Neural progenitor cell (in vitro differentiated cells): ENCODE results near the gene AMACR. TPM values are rescaled to one million over a fixed set of nuclear protein-coding genes. Genes with fewer than 3 reads are reported as not detected.

Source experiments
- DNase-seq: peaks from one replicate; pipeline ENCODE4 v3.0.0-alpha.2; 2016; ENCODE audit warnings: low spot score
- H2AFZ ChIP-seq: fragments of 200-600 bp; sonication (generic); replicated peaks from 2 replicates; pipeline ENCODE4 v1.6.1; 2016; ENCODE audit warnings: antibody characterized with exemption
- H3F3A ChIP-seq: fragments of 200-600 bp; sonication (generic); 2 replicates; pipeline ENCODE4 v1.6.1; 2016; ENCODE audit warnings: antibody characterized with exemption, low read depth
- H3K27ac ChIP-seq: fragments of 200-600 bp; sonication (generic); 2 replicates; pipeline ENCODE4 v1.5.1; 2016; ENCODE audit warnings: mild to moderate bottlenecking
- H3K27me3 ChIP-seq: fragments of 200-600 bp; sonication (generic); 2 replicates; pipeline ENCODE4 v1.6.1; 2016; ENCODE audit warnings: mild to moderate bottlenecking, moderate library complexity
- H3K36me3 ChIP-seq: fragments of 200-600 bp; sonication (generic); 2 replicates; pipeline ENCODE4 v1.5.1; 2016
- H3K4me1 ChIP-seq: fragments of 200-600 bp; sonication (generic); 2 replicates; pipeline ENCODE4 v1.6.1; 2016; ENCODE audit warnings: mixed run types
- H3K4me2 ChIP-seq: fragments of 200-600 bp; sonication (generic); 2 replicates; pipeline ENCODE4 v1.6.1; 2016
- H3K4me3 ChIP-seq: fragments of 200-600 bp; sonication (generic); 2 replicates; pipeline ENCODE4 v1.5.1; 2016
- H3K79me2 ChIP-seq: fragments of 200-600 bp; sonication (generic); 2 replicates; pipeline ENCODE4 v1.6.1; 2016; ENCODE audit warnings: low read depth
- H3K9ac ChIP-seq: fragments of 200-600 bp; sonication (generic); 2 replicates; pipeline ENCODE4 v1.6.1; 2016
- H3K9me3 ChIP-seq: fragments of 200-600 bp; sonication (generic); 2 replicates; pipeline ENCODE4 v1.5.1; 2016; ENCODE audit warnings: low read depth
- H4K20me1 ChIP-seq: fragments of 200-600 bp; sonication (generic); 2 replicates; pipeline ENCODE4 v1.6.1; 2016; ENCODE audit warnings: low read depth
- H3K27ac Mint-ChIP-seq: 3 replicates; pipeline ENCODE4 v1.8.0; 2021; ENCODE audit warnings: mixed read lengths
- H3K27me3 Mint-ChIP-seq: 2 replicates; pipeline ENCODE4 v1.8.0; 2022; ENCODE audit warnings: low read depth, mild to moderate bottlenecking, inconsistent platforms, moderate library complexity, mixed read lengths; ENCODE audit not compliant: insufficient read depth
- H3K36me3 Mint-ChIP-seq: 3 replicates; pipeline ENCODE4 v1.8.0; 2021; ENCODE audit warnings: mixed read lengths
- H3K4me1 Mint-ChIP-seq: 3 replicates; pipeline ENCODE4 v1.8.0; 2021; ENCODE audit warnings: mixed read lengths
- H3K4me3 Mint-ChIP-seq: 3 replicates; pipeline ENCODE4 v1.8.0; 2021; ENCODE audit warnings: mild to moderate bottlenecking, moderate library complexity, mixed read lengths
- H3K9me3 Mint-ChIP-seq: 3 replicates; pipeline ENCODE4 v1.8.0; 2020; ENCODE audit warnings: mixed read lengths
- CTCF ChIP-seq: fragments of 200-600 bp; sonication (generic); IDR thresholded peaks from 2 replicates; pipeline ENCODE4 v1.5.1; 2017; ENCODE audit warnings: antibody characterized with exemption, mild to moderate bottlenecking
- EZH2 ChIP-seq: fragments of 200-600 bp; sonication (generic); IDR thresholded peaks from 2 replicates; pipeline ENCODE4 v1.6.1; 2017; ENCODE audit warnings: antibody characterized with exemption, mild to moderate bottlenecking, moderate library complexity
- EZH2phosphoT487 ChIP-seq: fragments of 200-600 bp; sonication (generic); IDR thresholded peaks from 2 replicates; pipeline ENCODE4 v1.6.1; 2017; ENCODE audit warnings: antibody characterized with exemption
- total RNA-seq: library from RNA; depleted of rRNA; stranded (reverse); fragments of >200 nt; gene quantifications from 2 replicates; pipeline ENCODE4 v1.2.3, GENCODE V29; 2015; ENCODE audit warnings: low replicate concordance

The AMACR gene
- total RNA-seq, 1 donor from 2014 or later = 14.9 TPM

GRCh38 chr5:34038390-34038789 lies 30.5 kb upstream of the AMACR start:
- Histone ChIP-seq H4K20me1 (no peaks in the 10 kb centered on the region), H3K79me2 (no peaks in the 10 kb centered on the region), H3F3A (no peaks in the 10 kb centered on the region), H3K27ac (no peak overlapping the region), H3K4me1 (peaks cover 22% of the 10 kb centered on the region), H3K4me2 (no peak overlapping the region), H3K4me3 (no peak overlapping the region), H3K9ac (no peak overlapping the region), H3K9me3 (no peaks in the 10 kb centered on the region), H3K27me3 (no peaks in the 10 kb centered on the region), H2AFZ (no peak overlapping the region), H3K36me3 (no peaks in the 10 kb centered on the region)
- no peak for TF ChIP-seq CTCF
- DNase-seq = peak; percentile 39
- no peak overlapping the region for H3K27ac Mint-ChIP-seq
- H3K4me1 Mint-ChIP-seq = peaks cover 17% of the 10 kb centered on the region
- no peak overlapping the region for H3K4me3 Mint-ChIP-seq
- H3K9me3 Mint-ChIP-seq = peaks cover 5% of the 10 kb centered on the region
- peaks cover 2% of the 10 kb centered on the region for H3K36me3 Mint-ChIP-seq
- peaks cover 3% of the 10 kb centered on the region for H3K27me3 Mint-ChIP-seq

GRCh38 chr5:34037726-34038125 lies 29.9 kb upstream of the AMACR start:
- H3K27me3 Mint-ChIP-seq = peaks cover 3% of the 10 kb centered on the region
- H3K4me1 Mint-ChIP-seq = peaks cover 14% of the 10 kb centered on the region
- Histone ChIP-seq H3K36me3 (no peaks in the 10 kb centered on the region), H2AFZ (no peak overlapping the region), H3K4me2 (no peak overlapping the region), H3K9ac (no peak overlapping the region), H4K20me1 (no peaks in the 10 kb centered on the region), H3K4me3 (no peak overlapping the region), H3K9me3 (no peaks in the 10 kb centered on the region), H3K79me2 (no peaks in the 10 kb centered on the region), H3K27ac (no peak overlapping the region), H3F3A (no peaks in the 10 kb centered on the region), H3K27me3 (no peaks in the 10 kb centered on the region), H3K4me1 (peaks cover 21% of the 10 kb centered on the region)
- H3K36me3 Mint-ChIP-seq = peaks cover 2% of the 10 kb centered on the region
- peaks cover 5% of the 10 kb centered on the region for H3K9me3 Mint-ChIP-seq
- TF ChIP-seq CTCF (no peak), EZH2 (no peak), EZH2phosphoT487 (no peak)
- H3K4me3 Mint-ChIP-seq = no peak overlapping the region
- no peak for DNase-seq
- H3K27ac Mint-ChIP-seq = no peak overlapping the region

- H3K4me2 ChIP-seq = no peak overlapping the region
- Mint-ChIP-seq H3K27me3 (peaks cover 3% of the 10 kb centered on the region), H3K4me3 (no peak overlapping the region), H3K36me3 (peaks cover 2% of the 10 kb centered on the region), H3K4me1 (peaks cover 9% of the 10 kb centered on the region), H3K9me3 (peaks cover 5% of the 10 kb centered on the region), H3K27ac (no peak overlapping the region)
- H3K4me1 ChIP-seq = peaks cover 13% of the 10 kb centered on the region
- no peak overlapping the region for H3K27ac ChIP-seq
- H3K9ac ChIP-seq = no peak overlapping the region
- no peaks in the 10 kb centered on the region for H3K79me2 ChIP-seq
- no peak for TF ChIP-seq EZH2
- no peak for TF ChIP-seq EZH2phosphoT487
- no peak for TF ChIP-seq CTCF
- no peak overlapping the region for H2AFZ ChIP-seq
- no peaks in the 10 kb centered on the region for H3K9me3 ChIP-seq
- H3K36me3 ChIP-seq = no peaks in the 10 kb centered on the region
- no peak overlapping the region for H3K4me3 ChIP-seq
- no peaks in the 10 kb centered on the region for H4K20me1 ChIP-seq
- H3K27me3 ChIP-seq = no peaks in the 10 kb centered on the region
- DNase-seq = no peak
- H3F3A ChIP-seq = no peaks in the 10 kb centered on the region
Measured at GRCh38 chr5:34035756-34036155, 27.9 kb upstream of the AMACR start.
